A549 (cell line): Measurements from ENCODE around the gene CLDND2. TPM values are rescaled to one million over a fixed set of nuclear protein-coding genes. Genes with fewer than 3 reads are reported as not detected.
A peak's percentile ranks its signal among the peaks of the same experiment; 100 is the strongest.

Experiments
- ATAC-seq, 2 experiments: fragments of 200-7000 bp in 1 of 2; fragments of >200 bp in 1 of 2; cut with Nextera tagmentation in 1 of 2; cut with Tn5 transposase in 1 of 2; 3 replicates each; pipeline versions ENCODE4 v1.8.0 to v1.9.1; 2018 to 2020; ENCODE audit warnings: mild to moderate bottlenecking in 1 of 2, moderate library complexity in 1 of 2
- CTCF ChIA-PET: fragments of 300-600 bp; sonication (Branson Sonifier 250); formaldehyde crosslinking; extraction: SDS; loops from one replicate; lab custom pipeline; 2021; ENCODE audit warnings: antibody characterized with exemption, inconsistent platforms; lab: Yijun Ruan, JAX
- POLR2A ChIA-PET: fragments of 350-600 bp; formaldehyde crosslinking; extraction: SDS; loops from one replicate; lab custom pipeline; 2021; ENCODE audit warnings: antibody characterized with exemption, inconsistent platforms; lab: Yijun Ruan, JAX
- DNase-seq, 2 experiments: peaks; one replicate each; pipeline versions ENCODE4 v3.0.0 to v3.0.0-alpha.2; 2011 to 2016; ENCODE audit warnings: low read depth in 1 of 2, low spot score in 1 of 2
- FAIRE-seq: peaks from 2 replicates; lab custom pipeline; 2011; peaks lifted over from hg19 to GRCh38; lab: Jason Lieb, UNC
- H3K27ac ChIP-seq, 2 experiments: fragments of >200 bp; sonication (Bioruptor Twin); formaldehyde crosslinking; 3 replicates each; pipeline ENCODE4 v1.5.1; 2016 to 2017
- H3K4me1 ChIP-seq: fragments of >200 bp; sonication (Bioruptor Twin); formaldehyde crosslinking; 3 replicates; pipeline ENCODE4 v1.6.1; 2016
- H3K4me2 ChIP-seq: fragments of >200 bp; sonication (Bioruptor Twin); formaldehyde crosslinking; 3 replicates; pipeline ENCODE4 v1.6.1; 2016
- H3K4me3 ChIP-seq: fragments of >200 bp; sonication (Bioruptor Twin); formaldehyde crosslinking; 3 replicates; pipeline ENCODE4 v1.5.1; 2016
- H3K9me3 ChIP-seq: fragments of >200 bp; sonication (Bioruptor Twin); formaldehyde crosslinking; 3 replicates; pipeline ENCODE4 v1.6.1; 2016
- CHD2 ChIP-seq: fragments of 150-350 bp; IDR thresholded peaks from 2 replicates; pipeline ENCODE4 v1.6.1; 2014; ENCODE audit warnings: low read length; ENCODE audit not compliant: partially characterized antibody
- EHMT2 ChIP-seq: fragments of 200-600 bp; sonication (generic); IDR thresholded peaks from 2 replicates; pipeline ENCODE4 v1.6.1; 2016; ENCODE audit warnings: antibody characterized with exemption, low read depth, mild to moderate bottlenecking, moderate library complexity
- ESRRA ChIP-seq: fragments of 150-350 bp; IDR thresholded peaks from 2 replicates; pipeline ENCODE4 v1.6.1; 2014; ENCODE audit warnings: mild to moderate bottlenecking, low read length, borderline replicate concordance
- FOSL2 ChIP-seq, 2 experiments: fragments of 450-650 bp in 1 of 2; fragments of >200 bp in 1 of 2; sonication (Bioruptor Twin) in 1 of 2; formaldehyde crosslinking; IDR thresholded peaks; 2 replicates each; pipeline versions ENCODE4 v1.5.0 to v1.6.1; 2016 to 2020; ENCODE audit warnings: mild to moderate bottlenecking in 1 of 2, moderate library complexity in 1 of 2
- HDAC2 ChIP-seq: fragments of 200-600 bp; sonication (generic); IDR thresholded peaks from 2 replicates; pipeline ENCODE4 v1.6.1; 2016
- HOXB5 ChIP-seq: fragments of 250-450 bp; sonication (Bioruptor Pico); IDR thresholded peaks from 2 replicates; pipeline ENCODE4 v1.5.0; 2020; ENCODE audit warnings: mild to moderate bottlenecking, moderate library complexity
- JUN ChIP-seq, 2 experiments: fragments of >200 bp; sonication (Bioruptor Twin); formaldehyde crosslinking; IDR thresholded peaks; 2 replicates in 1 of 2; 3 replicates in 1 of 2; pipeline ENCODE4 v1.6.1; 2016 to 2017
- JUNB ChIP-seq: fragments of >200 bp; sonication (Bioruptor Twin); formaldehyde crosslinking; IDR thresholded peaks from 2 replicates; pipeline ENCODE4 v1.6.1; 2016
- KDM1A ChIP-seq: fragments of 200-600 bp; sonication (generic); IDR thresholded peaks from 2 replicates; pipeline ENCODE4 v1.6.1; 2016; ENCODE audit warnings: low read depth, mild to moderate bottlenecking
- MAFK ChIP-seq: fragments of 450-650 bp; IDR thresholded peaks from 2 replicates; pipeline ENCODE4 v1.6.1; 2014; ENCODE audit not compliant: partially characterized antibody
- MAZ ChIP-seq: fragments of 150-350 bp; IDR thresholded peaks from 2 replicates; pipeline ENCODE4 v1.6.1; 2014; ENCODE audit warnings: antibody characterized with exemption, low read depth, low read length, borderline replicate concordance
- NFE2L2 ChIP-seq: fragments of 150-350 bp; conservative IDR thresholded peaks from 2 replicates; pipeline ENCODE4 v1.6.1; 2014; ENCODE audit warnings: low read length
- NR3C1 ChIP-seq: fragments of >200 bp; sonication (Bioruptor Twin); formaldehyde crosslinking; IDR thresholded peaks from 3 replicates; pipeline ENCODE4 v1.6.1; 2017
- POLR2AphosphoS2 ChIP-seq: conservative IDR thresholded peaks from 2 replicates; pipeline ENCODE4 v1.6.1; 2012; ENCODE audit warnings: low read length, improper control_type of control experiment, inconsistent platforms
- RCOR1 ChIP-seq: fragments of 150-350 bp; IDR thresholded peaks from 2 replicates; pipeline ENCODE4 v1.6.1; 2014; ENCODE audit warnings: antibody characterized with exemption, low read length, low read depth
- RFX5 ChIP-seq: fragments of 450-650 bp; IDR thresholded peaks from 2 replicates; pipeline ENCODE4 v1.7.1; 2014; ENCODE audit warnings: antibody characterized with exemption, mild to moderate bottlenecking, moderate library complexity
- RNF2 ChIP-seq: fragments of 200-600 bp; sonication (generic); IDR thresholded peaks from 2 replicates; pipeline ENCODE4 v1.6.1; 2016; ENCODE audit warnings: low read depth, mild to moderate bottlenecking, antibody characterized with exemption, moderate library complexity, borderline replicate concordance
- ZC3H11A ChIP-seq: fragments of 450-650 bp; IDR thresholded peaks from 2 replicates; pipeline ENCODE4 v1.6.1; 2014; ENCODE audit warnings: antibody characterized with exemption, mild to moderate bottlenecking
- ZFP36 ChIP-seq: fragments of 450-650 bp; IDR thresholded peaks from 2 replicates; pipeline ENCODE4 v1.6.1; 2014; ENCODE audit warnings: borderline replicate concordance; ENCODE audit not compliant: partially characterized antibody
- ZSCAN20 ChIP-seq: fragments of 250-450 bp; sonication (Bioruptor Pico); IDR thresholded peaks from 2 replicates; pipeline ENCODE4 v1.8.0; 2022; ENCODE audit warnings: mild to moderate bottlenecking, moderate library complexity
- WGBS: methylation state at CpG from one replicate; pipeline ENCODE4 v1.1.6; 2017; ENCODE audit errors: missing lambda C conversion rate; 5-methylcytosine and 5-hydroxymethylcytosine counted together
- polyA plus RNA-seq, 4 experiments: library from polyadenylated mRNA; depleted of rRNA in 3 of 4; stranded (reverse); fragments of >200 nt; fragmentation: RNase III in 1 of 4; extraction: RNeasy Plus Mini Kit Qiagen cat#74134 plus additional on column Dnase treatment in 1 of 4; gene quantifications; 2 replicates in 3 of 4; 3 replicates in 1 of 4; pipeline ENCODE4 v1.2.3, GENCODE V29; 2011 to 2017
- TF ChIP-seq, protein P1 (sequence below): fragments of >200 bp; sonication (Bioruptor Twin); formaldehyde crosslinking; IDR thresholded peaks from 3 replicates; pipeline ENCODE4 v1.6.1; 2016
- TF ChIP-seq, protein P2 (sequence below): IDR thresholded peaks from 2 replicates; pipeline ENCODE4 v1.6.1; 2012

CLDND2 gene
- polyA plus RNA-seq, 2 of the 4 experiments (the other 2 are of a cell fraction) = 1.1 to 2.8 TPM

DNA sequence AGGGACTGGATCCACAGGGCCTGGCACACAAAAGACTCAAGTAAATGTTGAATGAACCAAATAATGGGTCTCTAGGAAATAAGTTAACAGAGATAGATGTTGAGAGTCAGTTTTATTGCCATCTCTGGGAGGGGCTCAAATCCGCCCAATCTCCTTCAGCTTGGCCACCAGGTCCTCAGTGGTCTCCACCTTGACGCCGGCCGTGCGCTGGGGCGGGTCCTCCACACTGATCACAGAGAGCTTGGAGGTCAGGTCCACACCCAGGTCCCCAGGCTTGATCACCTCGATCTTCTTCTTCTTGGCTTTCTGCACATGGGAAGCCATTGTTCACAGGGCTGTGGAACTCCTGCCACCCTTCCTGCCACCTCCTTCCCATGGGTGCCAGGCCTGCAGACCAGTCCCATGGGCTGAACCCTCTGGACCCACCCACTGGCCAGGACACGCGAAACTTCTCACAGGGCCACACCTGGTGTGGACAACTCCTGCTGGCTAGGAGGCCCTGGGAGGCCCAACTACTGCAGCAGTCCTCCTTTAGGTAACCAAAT is 23.7 kb downstream of the CLDND2 start:
- DNase-seq (no peak), FAIRE-seq (no peak), ATAC-seq (no peak)
- POLR2A ChIA-PET = no interaction called here
- TF ChIP-seq HOXB5 (CRISPR knock-in tag) = no peak
- no peak for TF ChIP-seq ESRRA
- TF ChIP-seq JUN (IDR thresholded peaks at IDR 0.05) = no peak
- peaks cover 47% of the 10 kb centered on the region for H3K4me1 ChIP-seq
- H3K4me3 ChIP-seq = no peak overlapping the region
- 98% methylated on average over 9 of the region's 9 CpGs for WGBS
- H3K27ac ChIP-seq = no peak overlapping the region
- CTCF ChIA-PET = interaction anchor here (0.8 to 1.1 kb wide), 4 partner anchors 21 to 316 kb away, joined by 3 to 4 read pairs (median 3); partner anchors contain the start of gene ETFB
- no peaks in the 10 kb centered on the region for H3K9me3 ChIP-seq
- no peak overlapping the region for H3K4me2 ChIP-seq

DNA sequence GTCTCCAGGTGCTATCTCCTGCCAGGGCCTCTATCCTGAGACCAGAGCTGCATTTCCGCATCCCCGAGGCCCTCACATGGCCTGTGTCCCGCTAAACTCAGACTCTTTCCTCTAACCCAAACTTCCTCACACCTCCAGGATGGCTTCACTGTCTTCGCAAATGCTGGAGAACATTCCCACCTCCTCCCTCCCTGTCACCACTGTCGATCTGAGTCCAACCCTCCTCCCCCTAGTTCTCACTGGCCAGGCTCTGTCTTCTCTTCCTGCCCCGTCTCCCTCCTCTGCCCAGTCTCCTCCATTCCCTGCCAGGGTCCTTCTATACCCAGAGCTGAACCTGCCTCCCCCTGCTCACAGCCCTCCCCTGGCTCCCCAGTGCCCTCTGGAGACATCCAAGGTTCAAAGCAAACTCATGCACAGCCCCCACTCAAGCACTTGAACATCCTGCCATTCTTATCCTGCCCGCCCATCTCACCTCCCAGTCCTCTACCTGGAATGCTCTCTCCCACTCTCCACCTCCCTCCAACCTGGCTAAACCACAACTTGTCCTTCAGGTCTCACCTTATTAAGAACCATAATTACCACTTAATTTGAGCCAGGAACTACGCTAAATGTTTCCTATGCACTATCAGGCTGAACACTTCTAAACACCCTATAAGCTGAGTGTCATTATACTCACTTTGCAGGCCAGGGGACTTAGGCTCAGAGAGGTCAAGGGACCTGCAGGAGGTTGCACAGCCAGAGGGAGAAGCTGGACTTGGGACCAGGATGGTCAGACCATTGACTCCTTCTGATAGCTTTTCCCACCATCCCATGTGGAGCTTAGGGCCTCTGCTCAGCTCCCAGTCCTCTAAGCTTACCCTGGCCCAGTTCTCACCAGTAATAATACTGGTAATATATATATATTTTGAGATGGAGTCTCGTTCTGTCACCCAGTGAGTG is 25.9 kb downstream of the CLDND2 start:
- Histone ChIP-seq H3K27ac (peak overlapping the region in 1 of 2 experiments; percentile 90; a peak in 3 of 6 replicates), H3K4me1 (peaks cover 40% of the 10 kb centered on the region), H3K9me3 (no peaks in the 10 kb centered on the region), H3K4me3 (no peak overlapping the region), H3K4me2 (peak overlapping the region; percentile 9; the same call in 1 of the 3 replicates)
- no peak for ATAC-seq
- TF ChIP-seq CHD2 (no peak), NR3C1 (no peak), ZSCAN20 (CRISPR knock-in tag) (no peak), MAFK (no peak), JUNB (no peak), ZC3H11A (no peak), RFX5 (no peak), KDM1A (peak; percentile 85; the same call in 1 of the 2 replicates), POLR2AphosphoS2 (no peak), EHMT2 (no peak), MAZ (no peak), FOSL2 (IDR thresholded peaks at IDR 0.05) (no peak), FOSL2 (CRISPR knock-in tag; IDR thresholded peaks at IDR 0.05) (no peak), ZFP36 (peak; percentile 56), JUN (IDR thresholded peaks at IDR 0.05) (peak in 1 of 2 experiments; percentile 37; a peak in 1 of 5 replicates), NFE2L2 (no peak), RNF2 (no peak), RCOR1 (no peak), HDAC2 (peak; percentile 60; the same call in 1 of the 2 replicates)
- TF ChIP-seq, protein P1, sequence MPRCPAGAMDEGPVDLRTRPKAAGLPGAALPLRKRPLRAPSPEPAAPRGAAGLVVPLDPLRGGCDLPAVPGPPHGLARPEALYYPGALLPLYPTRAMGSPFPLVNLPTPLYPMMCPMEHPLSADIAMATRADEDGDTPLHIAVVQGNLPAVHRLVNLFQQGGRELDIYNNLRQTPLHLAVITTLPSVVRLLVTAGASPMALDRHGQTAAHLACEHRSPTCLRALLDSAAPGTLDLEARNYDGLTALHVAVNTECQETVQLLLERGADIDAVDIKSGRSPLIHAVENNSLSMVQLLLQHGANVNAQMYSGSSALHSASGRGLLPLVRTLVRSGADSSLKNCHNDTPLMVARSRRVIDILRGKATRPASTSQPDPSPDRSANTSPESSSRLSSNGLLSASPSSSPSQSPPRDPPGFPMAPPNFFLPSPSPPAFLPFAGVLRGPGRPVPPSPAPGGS = no peak
- TF ChIP-seq, protein P2, sequence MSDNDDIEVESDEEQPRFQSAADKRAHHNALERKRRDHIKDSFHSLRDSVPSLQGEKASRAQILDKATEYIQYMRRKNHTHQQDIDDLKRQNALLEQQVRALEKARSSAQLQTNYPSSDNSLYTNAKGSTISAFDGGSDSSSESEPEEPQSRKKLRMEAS = no peak
- ChIA-PET POLR2A (interaction anchor here (0.6 to 1.6 kb wide), 3 partner anchors 15 to 25 kb away, joined by 3 to 7 read pairs (median 4); partner anchors contain the start of gene ETFB), CTCF (interaction anchor here (1.0 to 5.0 kb wide), 9 partner anchors 10 to 314 kb away, joined by 3 to 46 read pairs (median 3); partner anchors contain the start of gene ETFB)
- WGBS = 77% methylated on average over 9 of the region's 9 CpGs
- DNase-seq = no peak
- no peak for FAIRE-seq
